GM19023 (cell line): ENCODE data around the gene ATAD5.
A peak's percentile ranks its signal among the peaks of the same experiment; 100 is the strongest.
"Not testable (repeated sequence)": the region's sequence is repeated elsewhere in the genome, so short reads cannot be mapped to it uniquely, and the experiment has no call there.

Source experiments
- ATAC-seq: cut with Tn5 transposase; IDR thresholded peaks from one replicate; pipeline ENCODE4 v1.9.1; 2021; ENCODE audit warnings: mild to moderate bottlenecking, moderate library complexity; ENCODE audit not compliant: unreplicated experiment

ATAD5 gene

GRCh38 chr17:30906101-30906911 is 74.5 kb downstream of the ATAD5 start, which contains the start of gene TEFM:
Gene TEFM (minus strand): TSS chr17:30906238. CDS start chr17:30906198, 40 bp downstream.
- peak; percentile 83 for ATAC-seq

DNA sequence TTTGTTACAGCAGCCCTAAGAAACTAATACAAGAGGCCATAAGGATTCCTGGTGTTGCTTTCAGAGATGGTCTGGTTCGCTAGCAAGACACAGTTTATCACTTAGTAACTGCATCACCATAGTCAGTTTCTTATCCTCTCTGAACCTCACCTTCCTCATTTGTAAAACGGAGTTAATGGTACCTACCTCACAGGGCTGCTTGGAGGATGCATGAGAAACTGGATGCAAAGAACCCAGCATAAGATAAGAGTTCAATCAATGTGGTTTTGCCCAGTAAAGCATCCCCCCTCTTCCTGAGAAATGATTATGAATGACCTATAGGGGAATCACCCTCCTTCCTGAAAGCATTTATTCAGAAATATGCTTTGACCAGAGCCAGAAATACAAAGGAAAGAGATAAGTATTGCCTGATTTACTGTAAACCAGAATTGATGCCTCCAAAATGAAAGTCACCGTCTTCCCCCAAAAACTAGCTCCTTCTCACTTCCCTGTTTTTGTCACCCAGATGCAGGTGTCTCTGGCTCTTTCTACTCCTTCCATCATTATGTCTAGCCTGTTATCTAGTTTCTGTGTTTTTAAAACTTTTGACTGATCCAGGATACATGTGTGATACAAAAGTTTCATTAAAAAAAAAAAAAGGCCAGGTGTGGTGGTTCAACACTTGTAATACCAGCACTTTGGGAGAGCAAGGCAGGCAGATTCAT is 77.1 kb downstream of the ATAD5 start:
- ATAC-seq, result no peak

DNA sequence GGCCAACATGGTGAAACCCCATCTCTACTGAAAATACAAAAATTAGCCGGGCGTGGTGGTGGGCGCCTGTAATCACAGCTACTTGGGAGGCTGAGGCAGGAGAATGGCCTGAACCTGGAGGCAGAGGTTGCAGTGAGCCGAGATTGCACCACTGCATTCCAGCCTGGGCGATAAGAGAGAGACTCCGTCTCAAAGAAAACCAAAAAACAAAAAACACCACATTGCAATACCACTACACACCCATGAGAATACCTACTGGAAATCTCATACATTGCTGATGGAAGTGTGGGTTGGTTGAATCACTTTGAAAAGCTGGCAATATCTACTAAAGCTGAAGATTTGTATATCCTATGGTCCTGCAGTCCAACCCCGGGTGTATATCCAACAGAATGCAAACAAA is 78.4 kb downstream of the ATAD5 start:
- ATAC-seq, result not testable (repeated sequence)

GRCh38 chr17:30913955-30914354 is 82.2 kb downstream of the ATAD5 start:
- no peak for ATAC-seq

- ATAC-seq, result no peak
These were observed 84.3 kb downstream of the ATAD5 start for GRCh38 chr17:30915833-30916611.

GRCh38 chr17:30917050-30917449 is 85.3 kb downstream of the ATAD5 start:
- no peak for ATAC-seq

DNA sequence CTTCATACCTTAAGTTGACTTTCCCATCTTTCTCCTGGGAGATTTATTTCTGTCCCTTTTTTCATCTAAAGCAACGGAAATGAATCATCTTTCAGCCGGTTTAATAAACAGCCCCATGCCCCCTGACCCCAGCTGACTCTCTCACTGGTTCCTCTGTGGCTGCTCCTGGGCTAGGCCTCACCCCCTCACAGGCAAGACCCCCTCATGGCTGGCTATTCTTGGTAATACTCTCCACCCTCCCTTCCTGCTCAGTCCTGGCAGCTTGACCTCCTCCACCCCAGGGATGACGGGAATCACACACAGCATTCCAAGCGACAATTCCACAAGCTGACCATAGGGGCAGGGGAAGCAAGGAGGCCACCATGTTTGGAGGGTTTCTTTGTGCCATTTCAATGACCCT is 88.5 kb downstream of the ATAD5 start:
- ATAC-seq, result no peak

DNA sequence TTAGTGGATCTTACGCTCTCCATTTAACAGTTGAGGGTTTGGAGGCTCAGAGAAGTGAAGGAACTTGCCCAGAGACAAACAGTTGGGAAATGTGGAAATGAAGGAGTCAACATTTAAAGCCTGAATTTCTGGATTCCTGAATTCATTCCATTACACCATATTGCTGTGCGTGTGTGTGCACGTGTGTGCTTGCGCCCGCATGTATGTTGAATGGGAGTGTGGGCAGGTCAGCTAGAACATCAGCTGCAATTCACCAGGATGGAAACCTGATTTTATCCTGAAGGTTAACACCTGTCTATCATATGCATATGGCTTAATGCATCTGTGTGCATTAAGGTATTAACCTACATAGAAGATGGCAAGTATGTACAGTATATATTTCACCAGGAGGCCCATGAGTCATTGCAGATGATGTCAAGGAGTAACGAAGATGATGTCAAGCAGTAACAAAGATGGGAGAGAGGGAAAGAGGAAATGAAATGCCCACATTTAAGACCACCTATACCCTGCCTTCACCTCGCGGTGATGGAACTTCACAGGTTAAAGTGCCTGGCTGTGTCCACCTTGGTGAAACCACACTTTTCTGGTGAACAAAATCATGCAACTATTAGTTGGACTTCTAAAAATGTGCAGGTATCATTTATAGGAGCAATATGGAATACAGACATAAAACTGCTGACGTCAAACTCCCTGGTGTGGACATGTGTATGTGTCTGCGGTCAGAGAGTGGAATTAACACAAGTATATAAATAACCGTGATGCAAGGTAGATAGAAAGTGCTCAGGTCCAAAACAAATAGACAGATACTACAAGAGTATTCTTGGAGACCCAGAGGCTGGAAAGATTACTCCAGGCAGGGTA is 89.1 kb downstream of the ATAD5 start:
- ATAC-seq, result no peak

DNA sequence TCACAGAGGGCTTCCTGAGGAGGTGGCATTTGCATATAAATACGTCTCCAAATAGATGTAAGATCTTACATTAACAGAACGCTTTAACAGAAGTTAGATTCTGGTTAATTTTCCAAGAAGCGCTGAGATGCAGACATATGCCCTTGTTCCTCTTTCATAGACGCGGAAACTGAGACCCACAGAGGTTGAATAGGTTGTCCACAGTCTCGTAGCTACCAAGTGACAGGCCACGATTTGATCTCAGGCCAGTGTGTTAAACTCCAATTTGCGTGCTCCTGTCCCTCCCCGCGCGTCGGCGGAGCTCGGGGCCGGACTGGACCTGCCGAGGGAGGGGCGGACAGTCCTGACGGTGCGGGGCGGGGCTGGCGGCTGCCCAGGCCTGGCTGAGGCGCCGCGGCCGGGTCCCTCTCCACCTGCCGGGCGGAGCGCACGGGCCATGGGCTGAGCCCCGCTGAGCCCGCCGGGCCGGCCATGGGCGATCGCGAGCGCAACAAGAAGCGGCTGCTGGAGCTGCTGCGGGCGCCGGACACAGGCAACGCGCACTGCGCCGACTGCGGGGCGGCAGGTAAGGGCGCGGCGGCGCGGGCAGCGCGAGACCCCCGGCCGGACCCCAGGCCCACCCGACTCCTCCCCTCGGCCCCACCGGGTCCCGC is 89.9 kb downstream of the ATAD5 start, which contains the start of gene ADAP2:
Gene ADAP2 (plus strand): TSS at position 402 of the 653 bp plus-strand sequence. CDS start 70 bp downstream, at position 472.
- no peak for ATAC-seq

DNA sequence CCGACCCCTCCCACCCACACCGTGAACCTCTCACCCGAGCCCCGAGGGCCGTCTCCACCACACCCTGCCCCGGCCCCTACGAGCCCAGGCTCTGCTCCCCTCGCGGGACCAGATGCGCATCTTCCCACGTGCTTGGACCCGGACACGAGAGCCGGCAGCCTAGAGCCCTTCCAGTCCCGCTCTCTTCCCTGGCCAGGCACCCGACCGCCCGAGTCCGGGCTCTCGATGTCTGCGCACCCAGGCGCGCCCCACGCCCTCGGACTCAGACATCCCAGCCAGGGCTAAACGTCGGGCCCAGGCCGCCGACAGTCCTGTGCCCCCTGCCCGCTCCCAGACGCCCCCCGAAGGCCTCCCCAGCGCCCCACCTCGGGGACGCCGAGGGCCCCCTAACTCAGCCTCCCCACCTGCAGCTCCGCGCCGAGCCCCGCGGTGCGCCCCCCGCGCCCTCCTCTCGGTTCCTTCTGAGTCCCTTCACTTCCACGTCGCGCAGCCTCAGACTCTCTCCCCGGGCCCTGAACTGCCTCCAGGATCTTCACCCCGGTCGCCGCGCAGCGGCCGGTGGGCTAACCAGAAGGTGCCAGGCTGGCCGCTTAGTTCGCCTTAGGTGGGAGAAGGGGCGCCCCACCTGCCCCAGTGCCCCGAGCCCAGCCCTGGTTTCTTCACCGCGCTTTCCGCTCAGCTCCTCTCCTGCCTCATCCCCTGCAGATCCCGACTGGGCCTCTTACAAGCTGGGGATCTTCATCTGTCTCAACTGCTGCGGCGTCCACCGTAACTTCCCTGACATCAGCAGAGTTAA is 90.7 kb downstream of the ATAD5 start:
- ATAC-seq, result no peak

DNA sequence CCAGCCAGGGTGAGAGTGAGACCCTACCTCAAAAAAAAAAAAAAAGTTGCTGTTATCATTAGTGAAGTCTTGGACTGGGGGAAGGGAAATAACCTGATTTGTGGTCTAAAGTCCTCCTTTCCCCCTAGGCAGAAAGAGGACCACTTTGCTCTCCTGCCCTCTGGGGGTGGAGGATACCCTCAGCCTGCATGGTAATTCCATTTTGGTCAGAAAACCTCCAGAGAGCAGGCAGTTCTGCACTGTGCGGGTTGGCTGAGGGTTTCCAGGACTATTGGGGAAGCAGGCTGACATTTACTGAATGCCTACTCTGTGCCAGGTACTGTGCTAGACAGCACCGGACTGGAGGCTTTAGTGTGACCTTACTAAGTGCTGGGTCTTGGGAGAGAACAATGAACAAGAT is 92.6 kb downstream of the ATAD5 start:
- ATAC-seq, result no peak

DNA sequence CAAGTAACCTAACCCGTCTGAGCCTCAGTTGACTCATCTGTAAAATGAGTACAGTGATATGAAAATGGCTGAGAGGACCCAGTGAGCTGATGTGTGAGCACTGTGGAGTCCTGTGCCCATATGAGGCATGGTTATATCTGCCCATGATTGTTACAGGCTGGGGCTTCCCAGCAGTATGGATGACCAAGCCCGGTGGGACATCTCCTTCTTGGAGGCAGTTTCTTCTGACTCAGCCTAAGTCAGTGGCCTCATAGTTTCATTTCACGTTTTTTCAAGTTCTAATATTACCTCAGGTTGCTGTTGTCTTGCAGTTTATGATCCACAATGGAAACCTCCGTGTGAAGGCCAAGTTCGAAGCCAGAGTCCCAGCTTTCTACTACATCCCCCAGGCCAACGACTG is 94.8 kb downstream of the ATAD5 start:
- ATAC-seq, result no peak

- no peak for ATAC-seq
These were observed 96.0 kb downstream of the ATAD5 start for GRCh38 chr17:30927756-30928155.

DNA sequence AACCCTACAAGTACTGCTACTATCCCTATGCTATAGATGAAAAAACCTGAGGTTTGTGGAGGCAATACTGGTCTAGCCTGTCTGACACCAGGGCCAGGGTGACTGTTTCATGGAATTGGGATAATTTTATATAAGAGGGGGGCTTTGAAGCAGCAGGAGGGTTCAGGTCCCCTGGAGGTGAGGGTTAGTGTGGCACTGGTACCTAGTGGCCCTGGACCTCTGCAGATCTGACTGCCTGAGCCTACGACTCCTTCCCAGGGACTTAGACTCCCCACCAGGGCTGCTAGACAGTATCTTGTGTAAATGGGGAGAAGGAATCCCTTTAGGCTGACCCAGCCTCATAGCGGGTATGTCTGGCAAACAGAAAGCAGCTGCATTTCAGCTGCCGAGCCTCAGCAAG is 96.8 kb downstream of the ATAD5 start:
- ATAC-seq, result no peak

DNA sequence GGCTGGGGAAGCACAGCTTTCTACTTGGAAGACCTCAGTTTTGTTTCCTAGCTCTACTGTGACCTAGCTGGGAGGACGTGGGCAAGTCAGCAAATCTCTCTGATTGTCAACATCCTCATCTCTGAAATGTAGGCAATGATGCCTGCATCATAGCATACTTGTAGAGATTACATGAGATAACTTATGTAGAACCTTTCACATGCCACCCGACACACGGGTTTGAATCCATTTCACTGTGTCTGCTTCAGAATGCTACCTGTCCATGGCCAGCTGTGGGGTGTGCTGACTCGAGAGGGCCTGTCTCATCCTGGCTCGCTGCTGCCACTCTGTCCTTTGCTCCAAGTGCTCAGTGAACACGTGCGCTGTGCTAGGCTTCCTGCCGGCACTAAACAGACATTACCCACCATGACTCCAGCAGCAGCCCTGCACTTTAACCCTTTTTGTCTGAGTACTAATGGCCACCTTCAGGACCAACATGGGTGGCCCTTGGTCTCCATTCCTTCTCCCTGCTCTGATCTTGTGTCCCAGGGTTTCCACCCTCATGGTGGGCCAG is 97.4 kb downstream of the ATAD5 start:
- no peak for ATAC-seq

- not testable (repeated sequence) for ATAC-seq
These were observed 98.1 kb downstream of the ATAD5 start for GRCh38 chr17:30929861-30930260.

- no peak for ATAC-seq
These were observed 98.7 kb downstream of the ATAD5 start for GRCh38 chr17:30930495-30930894.

DNA sequence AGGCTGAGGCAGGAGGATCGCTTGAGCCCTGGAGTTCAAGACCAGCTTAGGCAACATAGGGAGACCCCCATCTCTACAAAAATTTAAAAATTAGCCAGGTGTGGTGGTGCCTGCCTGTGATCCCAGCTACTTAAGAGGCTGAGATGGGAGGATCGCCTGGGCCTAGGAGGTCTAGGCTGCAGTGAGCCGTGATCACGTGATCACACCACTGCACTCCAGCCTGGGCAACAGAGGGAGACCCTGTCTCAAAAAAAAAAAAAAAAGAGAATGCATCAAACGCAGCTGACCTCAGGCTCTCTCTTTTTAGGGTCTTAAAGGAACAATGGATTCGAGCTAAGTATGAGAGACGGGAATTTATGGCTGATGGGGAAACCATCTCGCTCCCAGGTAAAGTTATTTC is 99.8 kb downstream of the ATAD5 start:
- ATAC-seq, result not testable (repeated sequence)

GRCh38 chr17:30933966-30934365 is 102.2 kb downstream of the ATAD5 start:
- no peak for ATAC-seq
